Effector memory CD8-positive, alpha-beta T cell (primary cell): ENCODE data around the gene TEAD4.

Source experiments
- ATAC-seq: fragments of 150-1000 bp; cut with Tn5 transposase; replicated peaks from 2 replicates; pipeline ENCODE4 v1.10.0; 2021; ENCODE audit warnings: mild to moderate bottlenecking, moderate library complexity
- DNase-seq, 3 experiments: peaks; one replicate each; pipeline ENCODE4 v3.0.0; 2021
- H3K27ac Mint-ChIP-seq, 2 donors: one replicate each; pipeline ENCODE4 v1.8.0; 2022; ENCODE audit warnings: mild to moderate bottlenecking in 2 of 2, mixed read lengths in 2 of 2, moderate library complexity in 2 of 2
- H3K27me3 Mint-ChIP-seq, 2 donors: one replicate each; pipeline ENCODE4 v1.8.0; 2022; ENCODE audit warnings: mixed read lengths in 2 of 2
- H3K36me3 Mint-ChIP-seq: one replicate; pipeline ENCODE4 v1.8.0; 2022; ENCODE audit warnings: mild to moderate bottlenecking, moderate library complexity, mixed read lengths; ENCODE audit not compliant: insufficient read depth
- H3K4me1 Mint-ChIP-seq, 2 donors: one replicate each; pipeline ENCODE4 v1.8.0; 2022; ENCODE audit warnings: low read depth in 2 of 2, mixed read lengths in 2 of 2
- H3K4me3 Mint-ChIP-seq, 2 donors: one replicate each; pipeline ENCODE4 v1.8.0; 2022; ENCODE audit warnings: mild to moderate bottlenecking in 2 of 2, mixed read lengths in 2 of 2, moderate library complexity in 2 of 2
- H3K9me3 Mint-ChIP-seq, 2 donors: one replicate each; pipeline ENCODE4 v1.8.0; 2022; ENCODE audit warnings: mixed read lengths in 2 of 2

TEAD4 gene

GRCh38 chr12:2998789-2999264 lies 39.6 kb downstream of the TEAD4 start:
- Mint-ChIP-seq H3K36me3 (no peaks in the 10 kb centered on the region), H3K27me3 (peaks cover 9 to 70% of the 10 kb centered on the region in 2 donors), H3K27ac (no peak overlapping the region), H3K4me1 (no peaks in the 10 kb centered on the region), H3K9me3 (no peaks in the 10 kb centered on the region), H3K4me3 (no peak overlapping the region)
- ATAC-seq = no peak
- DNase-seq = no peak

GRCh38 chr12:2999265-2999841 lies 40.2 kb downstream of the TEAD4 start:
- Mint-ChIP-seq H3K4me3 (no peak overlapping the region), H3K9me3 (no peaks in the 10 kb centered on the region), H3K4me1 (no peaks in the 10 kb centered on the region), H3K27ac (no peak overlapping the region), H3K36me3 (no peaks in the 10 kb centered on the region), H3K27me3 (peaks cover 9 to 70% of the 10 kb centered on the region in 2 donors)
- ATAC-seq (no peak), DNase-seq (no peak)

GRCh38 chr12:3000548-3001275 lies 41.5 kb downstream of the TEAD4 start:
- Mint-ChIP-seq H3K27ac (no peak overlapping the region), H3K27me3 (peaks cover 9 to 72% of the 10 kb centered on the region in 2 donors), H3K36me3 (no peaks in the 10 kb centered on the region), H3K9me3 (no peaks in the 10 kb centered on the region), H3K4me1 (no peaks in the 10 kb centered on the region), H3K4me3 (no peak overlapping the region)
- ATAC-seq = no peak
- DNase-seq = no peak

- Mint-ChIP-seq H3K4me1 (no peaks in the 10 kb centered on the region), H3K27ac (no peak overlapping the region), H3K4me3 (no peak overlapping the region), H3K36me3 (peaks cover 3% of the 10 kb centered on the region), H3K9me3 (no peaks in the 10 kb centered on the region), H3K27me3 (peaks cover 0 to 56% of the 10 kb centered on the region in 2 donors)
- no peak for DNase-seq
- no peak for ATAC-seq
Measured at GRCh38 chr12:3002646-3003045, 43.4 kb downstream of the TEAD4 start.

GRCh38 chr12:3003357-3003992 lies 44.3 kb downstream of the TEAD4 start:
- Mint-ChIP-seq H3K4me3 (no peak overlapping the region), H3K4me1 (no peaks in the 10 kb centered on the region), H3K27me3 (peaks cover 0 to 53% of the 10 kb centered on the region in 2 donors), H3K36me3 (peaks cover 3% of the 10 kb centered on the region), H3K9me3 (no peaks in the 10 kb centered on the region), H3K27ac (no peak overlapping the region)
- no peak for ATAC-seq
- DNase-seq = no peak

- Mint-ChIP-seq H3K27me3 (peaks cover 0 to 42% of the 10 kb centered on the region in 2 donors), H3K9me3 (no peaks in the 10 kb centered on the region), H3K4me1 (no peaks in the 10 kb centered on the region), H3K27ac (no peak overlapping the region), H3K4me3 (no peak overlapping the region), H3K36me3 (peaks cover 3% of the 10 kb centered on the region)
- ATAC-seq (no peak), DNase-seq (no peak)
Measured at GRCh38 chr12:3004655-3005565, 45.7 kb downstream of the TEAD4 start.

- DNase-seq (no peak), ATAC-seq (no peak)
- no peaks in the 10 kb centered on the region for H3K4me1 Mint-ChIP-seq
- H3K27ac Mint-ChIP-seq = no peak overlapping the region
- no peaks in the 10 kb centered on the region for H3K9me3 Mint-ChIP-seq
- H3K4me3 Mint-ChIP-seq = no peak overlapping the region
- peaks cover 3% of the 10 kb centered on the region for H3K36me3 Mint-ChIP-seq
- peaks cover 0 to 34% of the 10 kb centered on the region in 2 donors for H3K27me3 Mint-ChIP-seq
Measured at GRCh38 chr12:3005736-3006135, 46.5 kb downstream of the TEAD4 start.

GRCh38 chr12:3009780-3010179 lies 50.6 kb downstream of the TEAD4 start:
- H3K27ac Mint-ChIP-seq = no peak overlapping the region
- peaks cover 0 to 2% of the 10 kb centered on the region in 2 donors for H3K4me1 Mint-ChIP-seq
- H3K27me3 Mint-ChIP-seq = peaks cover 0 to 4% of the 10 kb centered on the region in 2 donors
- DNase-seq = no peak
- ATAC-seq = no peak
- no peak overlapping the region for H3K4me3 Mint-ChIP-seq
- H3K9me3 Mint-ChIP-seq = no peaks in the 10 kb centered on the region
- H3K36me3 Mint-ChIP-seq = peaks cover 3% of the 10 kb centered on the region

- H3K4me1 Mint-ChIP-seq = peaks cover 0 to 2% of the 10 kb centered on the region in 2 donors
- no peak for DNase-seq
- H3K27me3 Mint-ChIP-seq = peaks cover 5 to 6% of the 10 kb centered on the region in 2 donors
- ATAC-seq = no peak
- peaks cover 3% of the 10 kb centered on the region for H3K36me3 Mint-ChIP-seq
- no peak overlapping the region for H3K27ac Mint-ChIP-seq
- H3K4me3 Mint-ChIP-seq = no peak overlapping the region
- no peaks in the 10 kb centered on the region for H3K9me3 Mint-ChIP-seq
Measured at GRCh38 chr12:3010214-3010930, 51.2 kb downstream of the TEAD4 start.

- Mint-ChIP-seq H3K36me3 (no peaks in the 10 kb centered on the region), H3K4me1 (peaks cover 0 to 2% of the 10 kb centered on the region in 2 donors), H3K9me3 (no peaks in the 10 kb centered on the region), H3K4me3 (no peak overlapping the region), H3K27me3 (peaks cover 8 to 16% of the 10 kb centered on the region in 2 donors), H3K27ac (no peak overlapping the region)
- no peak for ATAC-seq
- DNase-seq = no peak
Measured at GRCh38 chr12:3012786-3013185, 53.6 kb downstream of the TEAD4 start.

- Mint-ChIP-seq H3K4me1 (peaks cover 0 to 2% of the 10 kb centered on the region in 2 donors), H3K4me3 (no peak overlapping the region), H3K9me3 (no peaks in the 10 kb centered on the region), H3K27ac (no peak overlapping the region), H3K36me3 (no peaks in the 10 kb centered on the region), H3K27me3 (peaks cover 13 to 24% of the 10 kb centered on the region in 2 donors)
- DNase-seq (no peak), ATAC-seq (no peak)
Measured at GRCh38 chr12:3014641-3015040, 55.4 kb downstream of the TEAD4 start.

GRCh38 chr12:3015356-3015755 lies 56.2 kb downstream of the TEAD4 start:
- no peaks in the 10 kb centered on the region for H3K9me3 Mint-ChIP-seq
- no peak overlapping the region for H3K4me3 Mint-ChIP-seq
- peaks cover 0 to 2% of the 10 kb centered on the region in 2 donors for H3K4me1 Mint-ChIP-seq
- H3K27ac Mint-ChIP-seq = no peak overlapping the region
- H3K36me3 Mint-ChIP-seq = no peaks in the 10 kb centered on the region
- H3K27me3 Mint-ChIP-seq = peaks cover 20 to 31% of the 10 kb centered on the region in 2 donors
- DNase-seq (no peak), ATAC-seq (no peak)
